PC-3 (cell line): ENCODE data around the gene CDS1.

Experiments used
- EZH2 ChIP-seq: fragments of 300-600 bp; sonication (generic); IDR thresholded peaks from one replicate; pipeline ENCODE4 v1.6.1; 2017; ENCODE audit warnings: antibody characterized with exemption, mild to moderate bottlenecking, low read length; ENCODE audit not compliant: unreplicated experiment
- TF ChIP-seq, protein P1 (sequence below): fragments of 300-600 bp; sonication (generic); conservative IDR thresholded peaks from 2 replicates; pipeline ENCODE4 v1.5.1; 2017; ENCODE audit warnings: antibody characterized with exemption, low read depth, mild to moderate bottlenecking, low read length

DNA sequence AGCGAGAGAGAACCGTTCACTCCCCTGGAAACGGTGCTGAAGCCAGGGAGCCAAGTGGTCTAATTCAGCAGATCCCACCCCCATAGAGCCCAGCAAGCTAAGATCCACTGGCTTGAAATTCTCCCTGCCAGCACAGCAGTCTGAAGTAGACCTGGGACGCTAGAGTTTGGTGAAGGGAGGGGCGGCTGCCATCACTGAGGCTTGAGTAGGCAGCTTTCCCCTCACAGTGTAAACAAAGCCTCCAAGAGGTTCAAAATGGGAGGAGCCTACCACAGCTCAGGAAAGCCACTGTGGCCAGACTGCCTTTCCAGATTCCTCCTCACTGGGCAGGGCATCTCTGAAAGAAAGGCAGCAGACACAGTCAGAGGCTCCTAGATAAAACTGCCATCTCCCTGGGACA, 37.8 kb upstream of the CDS1 start:
- TF ChIP-seq, protein P1, sequence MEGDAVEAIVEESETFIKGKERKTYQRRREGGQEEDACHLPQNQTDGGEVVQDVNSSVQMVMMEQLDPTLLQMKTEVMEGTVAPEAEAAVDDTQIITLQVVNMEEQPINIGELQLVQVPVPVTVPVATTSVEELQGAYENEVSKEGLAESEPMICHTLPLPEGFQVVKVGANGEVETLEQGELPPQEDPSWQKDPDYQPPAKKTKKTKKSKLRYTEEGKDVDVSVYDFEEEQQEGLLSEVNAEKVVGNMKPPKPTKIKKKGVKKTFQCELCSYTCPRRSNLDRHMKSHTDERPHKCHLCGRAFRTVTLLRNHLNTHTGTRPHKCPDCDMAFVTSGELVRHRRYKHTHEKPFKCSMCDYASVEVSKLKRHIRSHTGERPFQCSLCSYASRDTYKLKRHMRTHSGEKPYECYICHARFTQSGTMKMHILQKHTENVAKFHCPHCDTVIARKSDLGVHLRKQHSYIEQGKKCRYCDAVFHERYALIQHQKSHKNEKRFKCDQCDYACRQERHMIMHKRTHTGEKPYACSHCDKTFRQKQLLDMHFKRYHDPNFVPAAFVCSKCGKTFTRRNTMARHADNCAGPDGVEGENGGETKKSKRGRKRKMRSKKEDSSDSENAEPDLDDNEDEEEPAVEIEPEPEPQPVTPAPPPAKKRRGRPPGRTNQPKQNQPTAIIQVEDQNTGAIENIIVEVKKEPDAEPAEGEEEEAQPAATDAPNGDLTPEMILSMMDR: no peak
- no peak for TF ChIP-seq EZH2
